ENCODE measurements around the gene HARBI1. TPM values are rescaled to one million over a fixed set of nuclear protein-coding genes. Genes with fewer than 3 reads are reported as not detected.

HARBI1 gene
- total and polyA plus RNA-seq, 9 of the 15 experiments (the other 6 are each of a cell fraction or from before 2014, with no cell fraction given) = 3.5 to 8.4 (median 5.5) TPM

DNA sequence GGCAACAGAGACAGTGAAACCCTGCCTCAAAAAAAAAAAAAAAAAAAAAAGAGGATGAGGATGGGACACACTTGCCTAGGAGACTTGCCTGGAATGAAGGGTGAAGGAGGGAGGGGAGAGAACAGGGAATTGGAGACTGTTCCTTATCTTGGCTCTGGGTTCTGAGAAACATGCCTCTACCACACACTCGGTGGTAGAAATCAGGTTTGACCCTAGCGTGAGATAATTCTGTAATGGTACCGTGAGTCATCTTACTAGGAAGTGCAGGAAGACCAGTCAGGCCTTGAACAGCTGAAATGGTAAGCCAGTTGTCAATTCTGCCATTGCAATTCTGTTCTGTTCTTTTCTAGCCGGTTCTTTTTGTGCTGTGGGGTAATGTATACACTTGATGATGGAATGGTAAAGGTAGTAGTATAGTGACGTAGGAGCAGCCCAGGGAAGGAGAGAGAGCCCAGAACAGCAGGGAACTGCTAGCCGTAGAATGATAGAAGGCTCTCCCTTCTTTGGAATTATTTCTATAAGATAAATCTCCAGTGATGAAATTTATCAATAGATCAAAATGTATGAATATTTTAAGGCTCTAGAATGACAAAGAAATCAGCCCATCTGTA lies 19.3 kb downstream of the HARBI1 start (continued):
- TF ChIP-seq ELK3 (CRISPR knock-in tag; IDR thresholded peaks at IDR 0.05) (no peak), MTA1 (IDR thresholded peaks at IDR 0.05; ENCODE audit: borderline replicate concordance) (peak; percentile 49; the same call in 1 of the 2 replicates), PML (IDR thresholded peaks at IDR 0.05; ENCODE audit: low read length) (0 out of 2 replicates have a peak, but pooled peaks have one; percentile 36), STAG1 (CRISPR knock-in tag; IDR thresholded peaks at IDR 0.05; ENCODE audit: borderline replicate concordance) (no peak), MAZ (CRISPR knock-in tag; conservative IDR thresholded peaks at IDR 0.05 in 1 of 2, IDR thresholded peaks at IDR 0.05 in 1 of 2) (no peak; a peak in 1 of 4 replicates), DACH1 (IDR thresholded peaks at IDR 0.05; ENCODE audit: partially characterized antibody) (peak; percentile 75), SMC3 (conservative IDR thresholded peaks at IDR 0.05; ENCODE audit: insufficient read depth, low read depth, low read length) (no peak), SMARCA4 (IDR thresholded peaks at IDR 0.05) (peak; percentile 95), HNRNPL (IDR thresholded peaks at IDR 0.05; ENCODE audit: low read depth, low read length) (0 out of 2 replicates have a peak, but pooled peaks have one; percentile 31), SOX6 (IDR thresholded peaks at IDR 0.05) (peak; percentile 73; the same call in 1 of the 2 replicates), TAF9B (IDR thresholded peaks at IDR 0.05; ENCODE audit: partially characterized antibody) (peak; percentile 76)
- TF ChIP-seq, protein P1, sequence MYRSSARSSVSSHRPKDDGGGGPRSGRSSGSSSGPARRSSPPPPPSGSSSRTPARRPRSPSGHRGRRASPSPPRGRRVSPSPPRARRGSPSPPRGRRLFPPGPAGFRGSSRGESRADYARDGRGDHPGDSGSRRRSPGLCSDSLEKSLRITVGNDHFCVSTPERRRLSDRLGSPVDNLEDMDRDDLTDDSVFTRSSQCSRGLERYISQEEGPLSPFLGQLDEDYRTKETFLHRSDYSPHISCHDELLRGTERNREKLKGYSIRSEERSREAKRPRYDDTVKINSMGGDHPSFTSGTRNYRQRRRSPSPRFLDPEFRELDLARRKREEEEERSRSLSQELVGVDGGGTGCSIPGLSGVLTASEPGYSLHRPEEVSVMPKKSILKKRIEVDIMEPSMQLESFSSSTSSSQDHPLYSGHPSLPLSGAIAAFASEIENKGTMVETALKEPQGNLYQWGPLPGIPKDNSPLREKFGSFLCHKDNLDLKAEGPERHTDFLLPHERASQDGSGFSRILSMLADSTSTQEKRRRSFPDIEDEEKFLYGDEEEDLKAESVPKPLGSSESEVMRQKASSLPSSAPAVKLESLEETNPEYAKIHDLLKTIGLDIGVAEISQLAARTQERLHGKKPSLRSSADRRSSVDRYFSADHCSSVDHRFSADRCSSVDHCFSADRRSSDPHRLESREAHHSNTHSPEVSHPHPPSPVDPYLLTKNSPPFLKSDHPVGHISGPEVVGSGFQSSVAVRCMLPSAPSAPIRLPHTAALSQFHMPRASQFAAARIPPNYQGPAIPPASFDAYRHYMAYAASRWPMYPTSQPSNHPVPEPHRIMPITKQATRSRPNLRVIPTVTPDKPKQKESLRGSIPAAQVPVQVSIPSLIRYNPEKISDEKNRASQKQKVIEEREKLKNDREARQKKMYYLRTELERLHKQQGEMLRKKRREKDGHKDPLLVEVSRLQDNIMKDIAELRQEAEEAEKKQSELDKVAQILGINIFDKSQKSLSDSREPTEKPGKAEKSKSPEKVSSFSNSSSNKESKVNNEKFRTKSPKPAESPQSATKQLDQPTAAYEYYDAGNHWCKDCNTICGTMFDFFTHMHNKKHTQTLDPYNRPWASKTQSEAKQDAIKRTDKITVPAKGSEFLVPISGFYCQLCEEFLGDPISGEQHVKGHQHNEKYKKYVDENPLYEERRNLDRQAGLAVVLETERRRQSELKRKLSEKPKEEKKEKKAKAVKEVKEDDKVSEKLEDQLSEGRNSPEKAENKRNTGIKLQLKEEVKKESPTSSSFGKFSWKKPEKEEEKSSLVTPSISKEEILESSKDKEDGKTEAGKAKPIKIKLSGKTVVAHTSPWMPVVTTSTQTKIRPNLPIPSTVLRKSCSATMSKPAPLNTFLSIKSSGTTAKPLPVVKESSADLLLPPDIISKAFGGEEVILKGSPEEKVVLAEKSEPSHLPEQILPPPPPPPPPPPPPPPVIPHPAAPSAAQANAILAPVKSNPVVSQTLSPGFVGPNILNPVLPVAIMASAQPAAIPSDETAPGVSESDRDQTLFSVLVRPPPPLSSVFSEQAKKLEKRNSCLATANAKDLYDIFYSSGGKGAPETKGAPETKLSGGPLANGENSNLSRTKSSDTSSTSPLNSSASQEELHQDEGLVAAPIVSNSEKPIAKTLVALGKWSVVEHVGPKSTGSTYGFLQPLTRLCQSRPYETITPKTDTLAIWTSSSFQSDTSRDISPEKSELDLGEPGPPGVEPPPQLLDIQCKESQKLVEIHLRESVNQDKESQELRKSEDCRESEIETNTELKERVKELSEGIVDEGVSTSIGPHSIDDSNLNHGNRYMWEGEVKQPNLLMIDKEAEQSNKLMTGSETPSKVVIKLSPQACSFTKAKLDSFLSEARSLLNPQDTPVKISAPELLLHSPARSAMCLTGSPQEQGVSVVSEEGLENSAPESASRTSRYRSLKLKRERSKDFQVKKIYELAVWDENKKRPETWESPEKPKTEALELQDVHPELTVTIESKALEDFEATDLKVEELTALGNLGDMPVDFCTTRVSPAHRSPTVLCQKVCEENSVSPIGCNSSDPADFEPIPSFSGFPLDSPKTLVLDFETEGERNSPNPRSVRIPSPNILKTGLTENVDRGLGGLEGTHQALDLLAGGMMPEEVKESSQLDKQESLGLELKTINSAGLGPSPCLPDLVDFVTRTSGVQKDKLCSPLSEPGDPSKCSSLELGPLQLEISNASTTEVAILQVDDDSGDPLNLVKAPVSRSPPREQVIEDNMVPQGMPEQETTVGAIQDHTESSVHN (IDR thresholded peaks at IDR 0.05; ENCODE audit: borderline replicate concordance in 1 of 2, low read depth in 1 of 2) = peak in 1 of 2 experiments; percentile 59; a peak in 2 of 4 replicates
- TF ChIP-seq, protein P2, sequence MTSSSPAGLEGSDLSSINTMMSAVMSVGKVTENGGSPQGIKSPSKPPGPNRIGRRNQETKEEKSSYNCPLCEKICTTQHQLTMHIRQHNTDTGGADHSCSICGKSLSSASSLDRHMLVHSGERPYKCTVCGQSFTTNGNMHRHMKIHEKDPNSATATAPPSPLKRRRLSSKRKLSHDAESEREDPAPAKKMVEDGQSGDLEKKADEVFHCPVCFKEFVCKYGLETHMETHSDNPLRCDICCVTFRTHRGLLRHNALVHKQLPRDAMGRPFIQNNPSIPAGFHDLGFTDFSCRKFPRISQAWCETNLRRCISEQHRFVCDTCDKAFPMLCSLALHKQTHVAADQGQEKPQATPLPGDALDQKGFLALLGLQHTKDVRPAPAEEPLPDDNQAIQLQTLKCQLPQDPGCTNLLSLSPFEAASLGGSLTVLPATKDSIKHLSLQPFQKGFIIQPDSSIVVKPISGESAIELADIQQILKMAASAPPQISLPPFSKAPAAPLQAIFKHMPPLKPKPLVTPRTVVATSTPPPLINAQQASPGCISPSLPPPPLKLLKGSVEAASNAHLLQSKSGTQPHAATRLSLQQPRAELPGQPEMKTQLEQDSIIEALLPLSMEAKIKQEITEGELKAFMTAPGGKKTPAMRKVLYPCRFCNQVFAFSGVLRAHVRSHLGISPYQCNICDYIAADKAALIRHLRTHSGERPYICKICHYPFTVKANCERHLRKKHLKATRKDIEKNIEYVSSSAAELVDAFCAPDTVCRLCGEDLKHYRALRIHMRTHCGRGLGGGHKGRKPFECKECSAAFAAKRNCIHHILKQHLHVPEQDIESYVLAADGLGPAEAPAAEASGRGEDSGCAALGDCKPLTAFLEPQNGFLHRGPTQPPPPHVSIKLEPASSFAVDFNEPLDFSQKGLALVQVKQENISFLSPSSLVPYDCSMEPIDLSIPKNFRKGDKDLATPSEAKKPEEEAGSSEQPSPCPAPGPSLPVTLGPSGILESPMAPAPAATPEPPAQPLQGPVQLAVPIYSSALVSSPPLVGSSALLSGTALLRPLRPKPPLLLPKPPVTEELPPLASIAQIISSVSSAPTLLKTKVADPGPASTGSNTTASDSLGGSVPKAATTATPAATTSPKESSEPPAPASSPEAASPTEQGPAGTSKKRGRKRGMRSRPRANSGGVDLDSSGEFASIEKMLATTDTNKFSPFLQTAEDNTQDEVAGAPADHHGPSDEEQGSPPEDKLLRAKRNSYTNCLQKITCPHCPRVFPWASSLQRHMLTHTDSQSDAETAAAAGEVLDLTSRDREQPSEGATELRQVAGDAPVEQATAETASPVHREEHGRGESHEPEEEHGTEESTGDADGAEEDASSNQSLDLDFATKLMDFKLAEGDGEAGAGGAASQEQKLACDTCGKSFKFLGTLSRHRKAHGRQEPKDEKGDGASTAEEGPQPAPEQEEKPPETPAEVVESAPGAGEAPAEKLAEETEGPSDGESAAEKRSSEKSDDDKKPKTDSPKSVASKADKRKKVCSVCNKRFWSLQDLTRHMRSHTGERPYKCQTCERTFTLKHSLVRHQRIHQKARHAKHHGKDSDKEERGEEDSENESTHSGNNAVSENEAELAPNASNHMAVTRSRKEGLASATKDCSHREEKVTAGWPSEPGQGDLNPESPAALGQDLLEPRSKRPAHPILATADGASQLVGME (CRISPR knock-in tag; IDR thresholded peaks at IDR 0.05) = no peak

All from K562 (cell line).